Right ventricle myocardium inferior (tissue), 1 donor: ENCODE data around the gene HOXC11. TPM values are rescaled to one million over a fixed set of nuclear protein-coding genes. Genes with fewer than 3 reads are reported as not detected.

Experiments used
- ATAC-seq: fragments of 200-7000 bp; cut with Tn5 transposase; one replicate; pipeline ENCODE4 v1.9.1; 2020; ENCODE audit warnings: mild to moderate bottlenecking, moderate library complexity
- DNase-seq: peaks from one replicate; pipeline ENCODE4 v3.0.0; 2021; ENCODE audit errors: missing footprints
- intact Hi-C: fragments of 100-400 bp; cut with DNase I; formaldehyde crosslinking; loops from one replicate; pipeline ENCODE4 v1.11.0; 2022
- total RNA-seq: library from RNA; stranded (reverse); fragmentation: NEBNext Ultra II Directional; extraction: Animal tissue kit (Norgen Biotek cat#: 25700); gene quantifications from one replicate; pipeline ENCODE4 v1.2.1, GENCODE V29; 2021
- donor health status: DM: no; HTN: yes; CAD: no; lungs with severe emphysema.

The HOXC11 gene
- total RNA-seq, 1 donor from 2014 or later = not detected

DNA sequence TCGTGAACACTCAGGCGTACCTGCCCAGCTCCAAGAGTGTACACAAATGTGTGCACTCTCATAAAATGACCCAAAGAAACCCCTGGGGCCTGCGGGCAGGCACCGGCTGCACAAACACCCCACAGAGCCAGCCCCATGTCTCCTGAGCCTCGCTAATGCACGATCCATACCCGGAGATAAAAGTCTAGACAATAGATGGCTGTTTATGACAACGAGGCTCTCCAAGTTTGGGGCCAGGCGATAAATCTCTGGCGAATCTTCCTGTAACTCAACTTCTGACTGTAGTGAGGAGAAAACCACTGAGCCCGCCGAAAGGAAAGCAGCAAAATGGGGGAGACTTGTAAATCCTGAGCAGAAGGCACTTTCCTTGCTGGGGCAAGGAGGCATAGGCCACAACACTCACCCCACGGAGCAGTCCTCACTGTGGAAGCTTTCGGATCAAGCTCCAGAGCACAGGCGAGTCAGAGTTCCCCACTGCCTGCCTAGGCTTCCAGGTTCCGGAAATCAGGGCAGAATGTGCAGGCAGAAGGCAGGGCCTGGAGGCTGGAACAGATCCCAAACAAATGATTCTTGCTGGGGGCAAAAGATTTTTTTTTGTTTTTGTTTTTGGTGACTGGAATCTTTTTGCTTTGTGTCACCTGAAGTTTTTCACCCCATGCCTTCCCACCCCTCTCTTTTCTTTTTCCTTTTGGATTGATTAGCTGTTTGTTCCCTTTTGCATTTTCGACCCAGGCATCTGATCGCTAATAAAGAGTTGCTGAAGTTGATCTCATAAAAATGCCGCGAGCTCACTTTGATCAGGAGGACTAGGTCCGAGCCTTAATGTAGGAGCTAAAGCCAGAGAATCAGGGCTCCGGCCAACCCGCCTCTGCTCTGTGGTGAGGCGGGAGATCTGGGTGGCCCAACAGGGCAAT is 4.5 kb upstream of the HOXC11 start:
- DNase-seq (no peak), ATAC-seq (no peak)
- intact Hi-C loops = no loop called here

DNA sequence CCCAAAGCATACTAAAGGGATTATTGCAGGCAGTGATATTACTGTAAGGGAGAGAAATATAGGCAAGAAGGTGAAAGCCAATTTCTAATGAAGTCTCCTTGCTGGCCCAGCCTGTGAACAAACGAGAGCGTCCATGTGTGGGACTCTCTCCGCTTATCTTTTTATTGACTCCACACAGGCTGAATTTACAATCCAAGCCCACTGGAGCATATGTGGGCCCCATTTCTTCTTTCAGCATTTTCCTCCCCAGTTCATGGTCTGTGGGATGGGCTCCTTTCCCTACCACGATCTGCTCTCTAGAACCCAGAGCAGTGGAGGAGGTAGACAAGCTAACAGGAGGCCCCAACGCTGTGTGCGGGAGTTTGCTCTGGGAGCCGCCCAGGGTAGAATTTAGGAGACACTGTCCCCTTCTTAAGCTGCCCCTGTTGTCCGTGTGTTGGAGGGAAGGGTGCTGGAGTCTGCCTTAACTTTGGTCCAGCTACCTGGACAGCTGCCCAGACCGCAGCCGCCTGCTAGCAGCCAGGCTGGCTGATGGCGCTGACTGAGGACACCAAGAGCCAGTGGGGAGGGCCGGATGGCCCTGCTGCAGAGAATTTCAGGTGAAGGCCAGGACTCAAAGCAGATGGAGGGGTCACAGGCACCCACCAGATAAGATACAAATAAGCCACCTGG is 3.2 kb upstream of the HOXC11 start:
- intact Hi-C loops = no loop called here
- no peak for DNase-seq
- no peak for ATAC-seq

DNA sequence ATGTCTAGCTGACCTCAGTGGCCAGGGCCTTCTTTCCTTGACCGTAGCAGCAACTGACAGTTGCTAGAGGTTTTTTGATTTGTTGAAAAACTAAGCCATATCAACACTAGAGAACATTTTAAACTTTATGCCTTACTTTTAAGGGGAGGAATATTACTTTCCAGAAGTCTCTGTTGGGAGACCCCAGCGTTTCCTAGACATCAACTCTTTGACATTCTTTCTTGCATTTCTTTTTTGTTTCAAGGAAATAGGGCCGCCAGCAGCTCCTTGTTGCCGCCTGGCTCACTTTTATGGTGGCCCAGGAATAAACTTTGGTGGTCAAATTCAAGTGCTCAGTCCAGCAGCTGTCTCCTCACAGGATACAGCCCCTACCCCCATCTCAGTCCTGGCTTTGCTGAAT is 2.5 kb upstream of the HOXC11 start:
- ATAC-seq (no peak), DNase-seq (no peak)
- intact Hi-C loops = no loop called here

DNA sequence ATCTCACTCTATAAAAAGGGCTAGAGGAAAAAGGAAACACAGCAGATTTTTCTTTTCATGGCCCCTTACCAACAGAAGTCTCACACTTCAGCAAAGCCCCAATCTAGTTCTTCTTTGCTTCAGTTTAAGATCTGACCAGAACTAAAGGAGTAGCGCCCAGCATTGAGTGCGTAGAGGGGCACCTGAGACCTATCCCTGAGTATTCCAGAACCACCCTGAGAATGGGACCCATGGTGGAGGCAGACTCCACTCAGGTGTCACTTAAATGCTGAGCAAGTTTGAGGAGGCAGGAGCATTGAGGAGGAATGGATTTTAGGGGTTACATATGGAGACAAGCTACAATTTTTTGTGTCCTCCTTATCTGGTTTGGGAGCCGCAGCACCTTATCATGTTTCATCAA is 1.8 kb upstream of the HOXC11 start:
- intact Hi-C loops = no loop called here
- DNase-seq (no peak), ATAC-seq (no peak)

DNA sequence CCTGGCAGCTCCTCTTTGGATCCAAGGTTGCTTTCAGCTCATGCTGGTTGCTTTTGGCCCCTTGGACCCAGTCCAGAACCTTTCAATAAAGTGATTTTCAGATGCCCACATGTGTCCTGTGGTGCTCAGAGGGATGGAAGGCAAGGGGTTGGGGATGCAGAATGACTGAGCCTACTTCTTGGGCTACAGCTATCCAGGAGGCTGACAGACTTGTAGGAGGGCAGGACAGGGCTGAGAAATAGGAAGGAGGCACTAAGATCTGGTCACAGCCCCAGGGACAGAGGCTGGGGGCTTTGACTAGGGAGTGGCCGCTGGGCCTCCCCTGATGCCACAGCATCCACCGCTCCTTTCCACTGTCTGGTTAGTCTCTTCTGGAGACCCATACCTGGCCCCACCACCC is 1.2 kb upstream of the HOXC11 start:
- intact Hi-C loops = no loop called here
- ATAC-seq (no peak), DNase-seq (no peak)

DNA sequence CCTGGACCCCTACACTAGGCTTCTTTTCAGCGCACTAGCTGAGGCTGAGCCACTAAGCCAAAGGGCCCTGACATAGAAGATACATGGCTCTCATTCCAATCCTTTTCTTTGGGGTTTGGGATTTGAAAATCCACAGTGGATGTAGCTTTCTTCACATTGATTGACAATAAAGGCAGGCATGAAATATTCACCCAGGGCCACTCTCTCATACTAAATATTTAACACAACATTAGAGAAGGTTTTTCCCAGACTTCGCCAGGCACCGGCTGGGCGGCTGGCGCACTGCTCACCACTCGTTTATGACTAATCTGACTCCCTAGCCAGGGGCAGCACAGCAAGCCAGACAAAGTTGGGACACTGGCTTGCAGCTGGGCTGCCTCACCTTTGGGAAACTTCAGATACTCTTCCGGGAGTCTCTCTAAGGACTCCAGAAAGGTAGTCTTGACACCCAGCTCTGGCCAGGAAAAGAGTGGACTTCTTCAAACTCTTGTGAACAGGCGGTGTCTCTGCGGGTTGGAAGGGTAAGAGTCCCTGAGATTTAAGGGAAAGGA is 699 bp upstream of the HOXC11 start:
- ATAC-seq = no peak
- intact Hi-C loops = no loop called here
- no peak for DNase-seq

DNA sequence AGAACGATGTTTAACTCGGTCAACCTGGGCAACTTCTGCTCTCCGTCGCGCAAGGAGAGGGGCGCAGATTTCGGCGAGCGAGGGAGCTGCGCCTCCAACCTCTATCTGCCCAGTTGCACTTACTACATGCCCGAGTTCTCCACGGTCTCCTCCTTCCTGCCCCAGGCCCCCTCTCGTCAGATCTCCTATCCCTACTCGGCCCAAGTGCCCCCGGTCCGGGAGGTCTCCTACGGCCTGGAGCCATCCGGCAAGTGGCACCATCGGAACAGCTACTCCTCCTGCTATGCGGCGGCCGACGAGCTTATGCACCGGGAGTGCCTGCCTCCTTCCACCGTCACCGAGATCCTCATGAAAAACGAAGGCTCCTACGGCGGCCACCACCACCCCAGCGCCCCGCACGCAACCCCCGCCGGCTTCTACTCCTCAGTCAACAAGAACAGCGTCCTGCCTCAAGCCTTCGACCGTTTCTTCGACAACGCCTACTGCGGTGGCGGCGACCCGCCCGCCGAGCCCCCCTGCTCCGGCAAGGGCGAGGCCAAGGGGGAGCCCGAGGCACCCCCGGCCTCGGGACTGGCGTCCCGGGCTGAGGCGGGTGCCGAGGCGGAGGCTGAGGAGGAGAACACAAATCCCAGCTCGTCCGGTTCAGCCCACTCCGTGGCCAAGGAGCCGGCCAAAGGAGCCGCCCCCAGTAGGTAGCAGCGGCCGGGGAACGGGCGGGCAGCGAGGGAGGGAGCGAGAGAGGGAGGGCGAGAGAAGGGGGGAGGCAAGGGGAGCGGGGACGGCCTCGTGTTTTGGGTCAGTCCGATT is 513 bp downstream of the HOXC11 start:
- intact Hi-C loops = no loop called here
- no peak for DNase-seq
- ATAC-seq = peak; percentile 34

DNA sequence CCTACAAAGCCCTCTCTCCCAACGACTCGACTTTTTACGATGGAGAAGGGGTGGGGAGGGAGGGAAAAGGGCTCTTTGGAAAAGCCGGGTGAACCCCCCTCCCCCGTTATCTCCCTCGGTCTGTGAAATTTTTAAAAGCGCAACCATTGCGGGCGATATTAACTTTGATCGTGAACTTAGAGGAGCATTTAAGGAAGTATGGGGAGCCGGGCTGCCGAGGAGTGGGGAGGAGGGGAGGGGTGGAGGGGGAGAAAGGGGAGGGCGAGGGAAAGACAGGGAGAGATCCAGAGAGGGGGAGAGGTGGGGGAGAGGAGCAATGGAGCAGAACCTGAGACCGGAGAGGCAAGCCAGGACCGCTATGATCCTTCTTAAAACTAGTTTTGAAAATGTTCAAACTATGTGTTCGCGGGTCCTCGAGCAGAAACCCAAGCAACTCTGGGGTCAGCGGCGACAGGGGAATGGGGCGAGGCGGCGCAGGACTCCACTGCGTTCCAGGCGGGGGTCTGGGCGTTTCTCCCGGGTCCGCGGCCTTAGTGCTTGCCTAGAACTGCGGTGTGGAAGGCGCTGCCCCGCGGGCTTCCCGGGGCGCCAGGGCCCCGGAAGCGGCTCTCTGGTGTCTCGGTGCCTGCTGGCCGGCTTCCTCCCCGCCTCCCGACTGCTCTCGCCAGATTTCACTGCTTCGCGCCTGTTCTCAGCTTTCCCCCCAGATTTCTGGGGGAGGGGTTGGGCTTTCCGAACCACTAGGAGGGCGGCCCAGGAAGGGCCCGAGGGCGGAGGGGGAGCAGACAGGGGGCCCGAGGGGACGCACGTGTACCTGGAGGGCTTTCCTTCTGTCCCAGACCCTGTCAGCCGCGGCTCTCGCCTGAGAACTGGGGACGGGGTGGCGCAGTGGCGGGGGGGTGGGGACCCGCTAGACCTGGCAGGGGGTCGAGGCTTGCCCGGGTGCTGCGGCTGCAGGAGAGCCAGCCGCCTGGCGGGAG is 1.4 kb downstream of the HOXC11 start, which contains the start of gene HOTAIR:
Gene HOTAIR (minus strand): TSS at position 871 of the 980 bp plus-strand sequence.
- DNase-seq (no peak), ATAC-seq (no peak)
- intact Hi-C loops = no loop called here

DNA sequence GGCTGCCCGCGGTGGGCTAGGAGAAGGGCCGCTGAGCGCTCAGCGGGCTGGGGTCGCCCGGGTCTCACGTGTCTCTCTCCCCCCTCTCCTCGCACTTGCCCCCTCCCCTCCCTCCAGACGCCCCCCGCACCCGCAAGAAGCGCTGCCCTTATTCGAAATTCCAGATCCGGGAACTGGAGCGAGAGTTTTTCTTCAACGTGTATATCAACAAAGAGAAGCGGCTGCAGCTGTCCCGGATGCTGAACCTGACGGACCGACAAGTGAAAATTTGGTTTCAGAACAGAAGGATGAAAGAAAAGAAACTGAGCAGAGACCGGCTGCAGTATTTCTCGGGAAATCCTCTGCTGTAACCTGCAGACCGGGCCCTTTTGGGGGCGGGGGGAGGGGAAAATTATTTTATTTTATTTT is 2.1 kb downstream of the HOXC11 start:
- no peak for ATAC-seq
- DNase-seq = no peak
- intact Hi-C loops = no loop called here

DNA sequence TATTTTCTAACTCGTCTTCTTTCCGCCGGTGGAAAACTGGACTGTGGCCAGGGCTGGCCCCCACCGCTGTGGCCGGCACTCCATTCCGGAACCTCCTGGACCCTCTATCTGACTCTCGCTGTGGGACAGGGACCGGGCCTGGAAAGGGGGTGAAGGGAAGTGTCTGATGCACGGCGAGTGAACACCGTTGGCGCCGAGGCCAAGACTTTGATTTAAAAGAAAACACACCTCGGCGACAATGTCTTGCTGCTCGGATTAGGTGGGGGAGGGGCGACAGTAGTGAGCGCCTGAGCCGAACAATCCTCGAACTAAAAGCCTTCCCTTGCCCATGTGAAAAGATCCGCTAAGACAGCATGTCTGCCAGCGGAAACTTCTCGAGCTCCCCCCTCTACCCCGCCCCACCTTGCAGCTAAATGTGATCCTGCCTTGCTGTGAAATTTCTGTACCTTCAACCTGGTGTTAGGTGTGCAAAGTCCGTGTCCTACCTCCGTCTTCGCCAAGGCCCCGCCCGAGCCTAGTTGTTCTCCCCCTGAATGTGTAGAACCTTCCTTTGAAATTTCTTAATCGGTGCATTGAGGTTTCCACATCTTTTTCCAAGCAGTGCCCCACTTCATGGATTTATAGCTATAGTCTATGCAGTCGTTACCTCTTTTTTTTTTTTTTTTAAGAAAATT is 2.7 kb downstream of the HOXC11 start:
- no peak for DNase-seq
- intact Hi-C loops = no loop called here
- no peak for ATAC-seq

DNA sequence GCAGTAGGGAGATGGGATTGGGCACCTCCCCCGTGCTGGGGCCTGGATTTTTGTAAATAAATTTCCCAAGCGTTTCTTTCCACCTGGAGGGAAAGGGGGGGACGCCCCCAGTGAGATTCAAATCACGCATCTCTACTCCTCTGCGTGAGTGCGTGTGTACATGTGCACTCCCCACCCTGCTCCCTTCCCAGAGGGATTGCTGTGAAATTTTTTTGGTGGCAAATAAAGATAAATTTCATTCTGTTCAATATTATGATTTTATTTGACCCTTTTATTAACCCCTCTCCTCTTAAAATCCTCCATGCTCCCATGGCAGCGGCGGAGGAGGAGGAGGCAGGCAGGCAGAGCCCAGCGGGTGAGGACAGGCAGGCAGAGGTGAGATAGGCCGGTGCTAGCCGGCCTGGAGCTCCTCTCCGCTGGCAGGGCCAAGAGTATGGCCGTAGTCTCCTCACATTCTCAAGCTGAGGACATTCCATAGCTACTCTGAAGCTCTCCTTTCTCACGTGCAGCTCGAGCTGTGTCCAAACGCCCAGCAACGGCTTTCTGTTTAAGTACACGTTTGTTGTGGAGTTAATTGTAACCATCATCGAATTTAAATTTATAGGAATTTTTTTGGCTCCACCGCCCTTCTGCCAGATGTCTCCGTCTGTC is 3.4 kb downstream of the HOXC11 start:
- ATAC-seq = no peak
- DNase-seq = no peak
- intact Hi-C loops = no loop called here

DNA sequence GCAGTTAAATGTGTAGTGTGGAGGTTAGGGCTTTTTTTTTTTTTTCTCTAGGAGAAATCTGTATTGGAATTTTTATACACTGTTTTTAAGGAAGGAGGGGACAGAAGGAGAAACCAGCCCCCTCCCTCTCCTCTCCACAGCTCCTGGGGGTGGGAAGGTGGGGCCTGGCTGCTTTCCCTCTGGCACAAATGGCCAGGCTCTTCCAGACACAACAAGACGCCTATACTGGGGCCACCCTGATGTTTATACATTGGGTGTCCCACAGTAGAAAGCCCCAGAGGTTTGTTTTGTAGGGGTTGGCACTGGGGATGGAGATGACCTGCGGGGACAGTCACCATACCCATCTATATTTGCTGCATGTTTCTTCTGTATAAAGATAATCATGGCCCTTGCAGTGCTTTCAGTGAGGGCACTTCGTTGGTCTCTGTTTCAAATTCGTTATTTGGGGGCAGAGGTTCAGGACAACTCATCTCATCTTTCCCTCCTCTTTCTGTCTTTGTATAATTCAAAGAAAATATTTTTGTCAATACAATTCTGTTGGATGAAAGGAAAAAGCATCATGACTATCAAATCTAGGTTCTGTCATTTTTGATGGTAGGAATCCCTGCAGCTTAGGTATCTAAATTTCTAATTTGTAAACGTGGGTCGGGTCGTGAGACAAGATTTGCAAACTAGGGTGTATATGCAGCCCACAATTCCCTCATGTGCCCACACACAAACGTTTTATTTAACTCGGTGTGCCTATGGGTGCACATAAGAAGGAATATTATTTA is 4.1 kb downstream of the HOXC11 start:
- DNase-seq = no peak
- no peak for ATAC-seq
- intact Hi-C loops = no loop called here

DNA sequence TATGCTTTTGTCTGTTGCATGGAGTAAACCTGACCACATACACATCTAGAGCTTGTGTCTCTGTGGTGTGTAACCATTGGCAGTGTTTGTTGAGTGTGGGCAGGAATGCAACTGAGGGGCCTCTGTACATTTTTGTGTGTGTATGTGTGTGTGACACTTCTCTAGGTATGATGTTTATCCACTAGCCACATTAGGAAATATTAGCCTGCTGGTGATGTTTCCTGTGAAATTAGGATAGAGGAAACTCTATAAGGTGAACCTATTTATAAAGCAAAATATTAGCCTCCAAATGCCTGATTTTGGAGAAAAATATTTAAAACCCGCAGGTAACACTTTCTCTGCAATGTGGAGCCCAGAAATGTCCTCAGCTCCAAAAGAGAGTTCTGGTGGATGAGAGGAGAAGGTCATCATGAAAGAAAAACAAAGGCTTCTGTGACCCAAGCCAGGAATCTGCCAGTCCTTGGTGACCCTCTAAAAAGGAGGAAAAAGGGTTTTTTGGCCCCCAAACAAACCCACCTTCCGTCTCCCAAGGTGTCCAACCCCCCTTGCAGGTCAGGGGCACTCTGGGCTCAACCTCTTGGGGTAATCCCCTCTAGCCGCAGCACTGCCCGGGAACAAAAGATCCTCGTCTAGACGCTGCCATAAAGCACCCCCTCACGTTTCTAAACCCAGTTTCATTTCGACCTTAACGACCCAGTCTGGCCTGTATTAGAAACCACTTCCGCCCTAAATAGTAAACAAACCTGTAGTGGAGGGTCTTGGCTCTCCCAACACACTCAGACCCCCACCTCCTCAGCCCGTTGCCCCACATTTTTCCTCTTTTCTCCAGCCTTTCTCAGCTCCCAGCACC is 4.9 kb downstream of the HOXC11 start:
- intact Hi-C loops = no loop called here
- DNase-seq = no peak

DNA sequence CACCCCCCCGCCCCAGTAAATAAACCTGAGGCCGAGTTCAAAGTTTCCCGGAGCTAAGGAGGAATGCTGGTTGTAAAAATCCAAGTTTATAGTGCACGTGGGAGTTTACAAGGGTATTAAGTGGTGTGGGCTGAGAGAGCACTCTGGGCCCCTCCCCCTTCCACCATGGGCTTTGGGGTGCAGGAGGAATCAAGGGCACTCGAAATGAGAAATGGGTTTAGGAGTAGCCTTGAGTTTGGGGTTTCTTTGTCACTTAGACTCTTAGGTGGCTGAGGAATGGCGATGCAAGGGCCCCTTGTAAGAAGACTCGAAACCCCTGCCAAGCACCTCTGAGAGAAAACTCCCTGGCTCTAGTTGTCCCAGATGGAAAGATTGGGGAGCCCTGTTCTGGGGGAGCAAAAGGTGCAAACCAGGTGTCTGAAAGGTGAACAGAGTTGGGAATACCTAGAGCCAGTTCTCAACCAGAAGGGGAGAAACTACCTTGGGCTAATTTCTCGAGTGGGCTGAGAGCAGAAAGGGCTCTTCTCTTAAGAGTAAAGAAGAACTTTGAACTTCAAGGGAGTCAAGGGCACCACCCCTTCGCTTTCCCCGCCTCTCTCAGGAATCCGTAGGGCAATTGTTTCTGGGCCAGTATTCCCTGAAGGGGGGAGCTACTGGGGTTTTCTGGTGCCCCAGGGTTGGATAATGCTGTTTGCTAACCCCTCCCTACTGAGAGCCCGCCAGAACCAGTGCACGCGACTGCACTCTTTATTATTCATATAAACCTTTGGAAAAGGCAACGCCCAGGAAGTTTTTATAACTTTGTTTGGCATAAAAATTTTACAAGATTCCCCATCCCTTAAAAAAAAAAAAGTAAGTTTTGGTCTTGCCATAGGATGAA is 5.8 kb downstream of the HOXC11 start:
- no peak for ATAC-seq
- no peak for DNase-seq
- intact Hi-C loops = no loop called here

More for the DNA sequence above, 4.9 kb downstream of the HOXC11 start:
- no peak for ATAC-seq
